ENCODE results near the gene IFFO2. TPM values are rescaled to one million over a fixed set of nuclear protein-coding genes. Genes with fewer than 3 reads are reported as not detected.

IFFO2 gene
- total RNA-seq, 1 experiment from 2014 or later: 15.7 TPM

DNA sequence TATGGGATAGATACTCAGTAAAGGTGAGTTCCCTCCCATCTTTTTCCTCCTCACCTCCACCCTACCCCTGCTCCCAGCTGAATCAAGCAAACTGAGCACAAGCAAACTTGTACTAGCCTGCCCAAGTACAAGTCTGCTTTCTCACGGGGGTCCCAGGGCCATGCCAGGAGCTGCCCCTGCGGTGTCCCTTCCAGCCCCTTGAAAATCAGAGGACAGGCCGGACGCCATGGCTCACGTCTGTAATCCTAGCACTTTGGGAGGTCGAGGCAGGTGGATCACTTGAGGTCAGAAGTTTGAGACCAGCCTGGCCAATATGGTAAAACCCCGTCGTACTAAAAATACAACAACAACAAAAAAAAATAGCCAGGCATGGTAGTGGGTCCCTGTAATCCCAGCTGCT is 17.5 kb upstream of the IFFO2 start:
- in situ Hi-C loops (cut with HindIII; ENCODE audit: low sequenced_read_pairs): no loop called here
- DNase-seq (ENCODE audit: low spot score): no peak

DNA sequence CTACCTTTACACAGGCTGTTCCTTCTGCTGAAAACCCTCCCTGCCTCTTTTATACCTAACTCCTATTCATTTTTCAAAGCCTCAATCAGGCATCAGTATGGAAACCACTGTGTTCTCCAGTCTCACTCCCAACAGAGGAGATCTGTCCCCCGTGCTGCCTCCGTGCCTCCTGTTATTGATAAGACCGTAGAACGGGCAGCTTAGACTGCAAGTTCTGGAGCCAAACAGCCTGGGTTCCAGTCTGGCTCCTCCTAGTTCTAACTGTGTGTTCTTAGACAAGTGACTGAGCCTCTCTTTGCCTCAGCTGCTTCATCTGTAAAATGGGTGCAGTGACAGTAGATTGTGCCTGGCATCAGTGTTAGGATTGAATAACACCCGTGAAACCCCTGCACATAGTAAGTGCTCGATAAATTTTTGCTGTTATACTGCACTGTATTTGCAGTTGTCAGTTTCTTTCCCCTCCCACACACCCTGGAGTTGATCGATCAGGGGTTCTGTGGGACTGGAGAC is 17.0 kb upstream of the IFFO2 start:
- no peak for DNase-seq (ENCODE audit: low spot score)
- in situ Hi-C loops (cut with HindIII; ENCODE audit: low sequenced_read_pairs): no loop called here

GRCh38 chr1:18972991-18973390 is 16.5 kb upstream of the IFFO2 start:
- DNase-seq (ENCODE audit: low spot score): no peak
- in situ Hi-C loops (cut with HindIII; ENCODE audit: low sequenced_read_pairs): no loop called here

- in situ Hi-C loops (cut with HindIII; ENCODE audit: low sequenced_read_pairs): no loop called here
- peak; percentile 46 for DNase-seq (ENCODE audit: low spot score)
These were observed 16.1 kb upstream of the IFFO2 start for GRCh38 chr1:18972531-18972930.

DNA sequence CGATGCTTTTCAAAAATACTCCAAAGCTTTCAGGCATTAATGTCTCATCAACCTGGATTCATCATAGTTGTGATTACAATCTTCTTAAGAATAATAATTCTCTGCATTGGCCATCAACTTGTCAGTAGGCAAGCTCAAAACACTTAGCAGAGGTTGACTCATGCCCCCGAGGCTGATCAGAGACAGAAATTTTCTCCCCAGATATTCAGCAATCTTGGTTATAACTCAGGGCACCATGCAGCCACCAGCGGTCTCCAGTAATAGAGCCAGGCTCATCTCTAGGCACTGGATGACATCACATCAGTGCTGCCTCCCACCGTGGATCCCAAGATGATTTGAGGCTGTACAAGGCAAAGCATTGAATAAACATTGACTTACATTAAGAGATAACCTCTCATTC is 14.3 kb upstream of the IFFO2 start:
- DNase-seq (ENCODE audit: low spot score): no peak
- in situ Hi-C loops (cut with HindIII; ENCODE audit: low sequenced_read_pairs): no loop called here

- DNase-seq (ENCODE audit: low spot score): no peak
- in situ Hi-C loops (cut with HindIII; ENCODE audit: low sequenced_read_pairs): no loop called here
These were observed 13.9 kb upstream of the IFFO2 start for GRCh38 chr1:18970358-18970757.

DNA sequence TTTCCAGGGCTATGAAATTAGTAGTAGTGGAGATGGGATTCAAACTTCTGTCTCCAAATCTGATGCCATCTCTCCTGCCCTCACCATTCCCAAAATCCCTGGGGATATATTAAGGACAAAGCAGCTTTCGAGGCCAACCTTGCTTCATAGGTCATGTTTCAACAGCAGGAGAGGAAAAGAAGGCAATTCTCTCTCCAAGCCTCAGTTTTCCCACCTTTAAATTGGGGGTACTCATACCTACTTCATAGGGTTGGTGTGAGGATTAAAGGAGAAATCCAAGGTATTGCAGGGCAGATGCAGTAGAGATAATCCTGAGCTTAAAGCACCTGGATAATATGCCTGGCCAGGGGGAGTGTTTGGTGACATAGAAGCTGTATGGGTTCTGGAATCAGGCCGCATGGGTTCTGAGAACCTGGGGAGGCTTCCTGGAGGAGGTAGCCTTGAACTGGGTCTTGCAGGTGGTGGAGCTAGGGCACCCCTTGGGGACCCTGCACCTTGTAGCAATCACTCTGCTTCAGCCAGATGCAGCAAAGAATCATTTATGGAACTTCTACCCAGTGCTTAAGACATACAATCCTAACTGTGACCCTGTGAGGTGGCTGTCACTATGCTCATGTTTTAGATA is 10.7 kb upstream of the IFFO2 start:
- DNase-seq (ENCODE audit: low spot score): no peak
- in situ Hi-C loops (cut with HindIII; ENCODE audit: low sequenced_read_pairs): no loop called here

GRCh38 chr1:18965206-18966173 is 9.0 kb upstream of the IFFO2 start:
- DNase-seq (ENCODE audit: low spot score): no peak
- in situ Hi-C loops (cut with HindIII; ENCODE audit: low sequenced_read_pairs): no loop called here

- no peak for DNase-seq (ENCODE audit: low spot score)
- in situ Hi-C loops (cut with HindIII; ENCODE audit: low sequenced_read_pairs): no loop called here
These were observed 7.5 kb upstream of the IFFO2 start for GRCh38 chr1:18963968-18964367.

DNA sequence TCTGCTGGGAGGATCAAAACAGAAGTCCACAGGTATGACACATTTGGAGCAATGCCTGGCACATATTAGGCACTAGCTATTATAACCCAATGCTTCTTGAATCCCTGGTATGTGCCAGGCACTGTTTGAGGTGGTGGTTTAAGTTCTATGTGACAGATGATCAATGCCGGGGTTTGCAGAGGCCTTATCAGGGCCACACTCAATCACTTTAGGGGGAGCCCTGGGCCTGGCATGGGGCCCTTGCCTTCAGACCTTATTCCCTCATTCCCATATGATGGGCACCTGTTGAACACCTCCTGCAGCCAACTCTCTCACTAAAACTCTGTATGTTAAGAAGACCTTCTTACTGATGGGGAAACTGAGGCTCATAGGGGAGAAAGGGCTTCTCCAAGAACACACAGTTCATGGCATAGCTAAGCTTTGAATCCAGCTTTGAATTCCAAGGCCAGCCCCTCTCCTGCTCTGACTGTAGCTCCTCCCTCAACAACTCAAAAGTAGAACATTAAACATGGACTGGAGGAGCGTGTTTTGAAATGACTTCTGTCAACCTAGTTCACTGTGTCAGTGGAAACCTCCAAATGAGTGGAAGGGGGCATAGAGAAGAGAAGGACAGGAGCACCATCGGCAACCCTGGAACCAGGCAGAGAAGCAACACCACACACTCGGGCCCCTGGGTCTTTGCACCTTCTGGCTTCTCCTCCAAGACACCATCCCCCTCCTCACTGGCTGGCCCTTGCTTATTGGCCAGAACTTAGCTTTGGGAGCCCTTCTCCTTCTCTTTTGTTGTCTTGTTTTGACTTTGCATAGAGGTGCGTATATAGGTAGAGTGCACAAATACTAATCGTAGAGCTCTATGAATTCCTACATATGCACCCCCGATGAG is 6.6 kb upstream of the IFFO2 start:
- no peak for DNase-seq (ENCODE audit: low spot score)
- in situ Hi-C loops (cut with HindIII; ENCODE audit: low sequenced_read_pairs): no loop called here

GRCh38 chr1:18962121-18962721 is 5.7 kb upstream of the IFFO2 start:
- DNase-seq (ENCODE audit: low spot score): peak; percentile 82
- in situ Hi-C loops (cut with HindIII; ENCODE audit: low sequenced_read_pairs): no loop called here

DNA sequence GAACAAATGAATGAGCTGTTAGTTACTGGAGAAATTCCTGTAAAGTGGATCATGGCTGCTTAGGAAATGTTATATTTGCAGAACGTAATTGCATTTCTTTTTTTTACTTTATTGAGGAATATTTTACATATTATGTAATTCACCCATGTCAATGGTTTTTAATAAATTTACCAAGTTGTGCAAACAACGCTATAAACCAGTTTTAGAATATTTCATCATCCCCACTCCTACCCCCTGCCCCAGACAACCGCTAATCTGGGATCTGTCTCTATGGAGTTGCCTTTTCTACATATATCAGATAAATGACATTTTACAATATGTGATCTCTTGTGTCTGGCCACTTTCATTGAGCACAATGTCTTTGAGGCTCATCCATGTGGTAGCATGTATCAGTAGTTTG is 4.3 kb upstream of the IFFO2 start:
- in situ Hi-C loops (cut with HindIII; ENCODE audit: low sequenced_read_pairs): no loop called here
- no peak for DNase-seq (ENCODE audit: low spot score)

GRCh38 chr1:18960409-18960808 is 3.9 kb upstream of the IFFO2 start:
- no peak for DNase-seq (ENCODE audit: low spot score)

GRCh38 chr1:18959591-18959990 is 3.1 kb upstream of the IFFO2 start:
- in situ Hi-C loops (cut with HindIII; ENCODE audit: low sequenced_read_pairs): no loop called here
- no peak for DNase-seq (ENCODE audit: low spot score)

More at GRCh38 chr1:18960409-18960808, 3.9 kb upstream of the IFFO2 start:
- in situ Hi-C loops (cut with HindIII; ENCODE audit: low sequenced_read_pairs): no loop called here

DNA sequence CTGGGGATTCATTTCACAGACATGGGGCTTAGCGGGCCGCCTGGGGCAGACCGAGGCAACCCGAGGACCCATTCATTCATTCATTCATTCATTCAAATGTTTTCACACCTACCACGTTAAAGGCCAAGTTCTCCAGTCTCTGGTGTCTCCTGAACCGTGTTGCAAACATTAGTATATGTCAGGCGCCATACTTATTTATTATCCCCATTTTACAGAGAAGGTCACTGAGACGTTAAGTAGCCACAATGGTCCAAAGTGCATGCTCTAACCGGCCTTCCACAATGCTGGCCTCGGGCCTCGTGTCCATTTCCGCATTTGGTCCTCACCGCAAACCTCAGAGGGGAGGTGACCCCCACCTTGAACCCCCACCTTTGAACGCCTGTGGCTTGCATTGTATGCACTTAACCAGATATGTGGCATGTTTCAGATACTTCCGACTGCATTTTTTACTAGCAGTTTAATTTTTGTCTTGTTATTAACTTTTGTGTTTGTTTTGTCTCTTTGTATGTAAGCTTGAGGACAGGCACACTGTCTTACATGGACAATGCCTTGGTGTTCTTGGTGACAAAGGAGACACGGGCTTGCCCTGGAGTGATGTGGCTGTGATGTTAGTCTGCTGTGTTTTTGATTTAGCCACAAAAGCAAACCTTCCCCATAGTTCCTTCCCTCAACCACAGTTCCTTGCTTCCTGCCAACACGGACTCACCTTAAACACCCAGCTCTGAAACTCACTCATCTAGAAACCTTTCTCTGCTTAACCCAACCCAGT is 1.2 kb upstream of the IFFO2 start:
- no peak for DNase-seq (ENCODE audit: low spot score)
- in situ Hi-C loops (cut with HindIII; ENCODE audit: low sequenced_read_pairs): no loop called here

DNA sequence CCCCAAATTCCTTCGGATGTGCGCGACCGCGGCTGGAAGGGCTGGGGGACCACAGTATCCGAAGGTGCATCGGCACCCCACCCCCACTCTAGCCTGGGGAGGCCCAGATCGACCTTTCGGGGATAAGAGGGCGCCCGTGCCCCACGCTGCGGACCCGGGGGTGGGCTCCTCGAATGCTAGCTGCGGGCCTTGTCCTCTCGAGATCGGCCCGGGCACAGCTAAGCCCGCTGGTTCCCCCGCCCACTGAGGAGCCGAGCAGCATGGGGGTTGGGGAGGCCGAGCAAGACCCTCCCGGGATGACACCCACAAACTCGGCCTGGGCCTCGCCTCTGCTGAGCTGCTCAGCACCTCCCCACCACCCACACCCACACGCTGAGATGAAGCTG is 653 bp upstream of the IFFO2 start:
- no peak for DNase-seq (ENCODE audit: low spot score)
- in situ Hi-C loops (cut with HindIII; ENCODE audit: low sequenced_read_pairs): no loop called here

DNA sequence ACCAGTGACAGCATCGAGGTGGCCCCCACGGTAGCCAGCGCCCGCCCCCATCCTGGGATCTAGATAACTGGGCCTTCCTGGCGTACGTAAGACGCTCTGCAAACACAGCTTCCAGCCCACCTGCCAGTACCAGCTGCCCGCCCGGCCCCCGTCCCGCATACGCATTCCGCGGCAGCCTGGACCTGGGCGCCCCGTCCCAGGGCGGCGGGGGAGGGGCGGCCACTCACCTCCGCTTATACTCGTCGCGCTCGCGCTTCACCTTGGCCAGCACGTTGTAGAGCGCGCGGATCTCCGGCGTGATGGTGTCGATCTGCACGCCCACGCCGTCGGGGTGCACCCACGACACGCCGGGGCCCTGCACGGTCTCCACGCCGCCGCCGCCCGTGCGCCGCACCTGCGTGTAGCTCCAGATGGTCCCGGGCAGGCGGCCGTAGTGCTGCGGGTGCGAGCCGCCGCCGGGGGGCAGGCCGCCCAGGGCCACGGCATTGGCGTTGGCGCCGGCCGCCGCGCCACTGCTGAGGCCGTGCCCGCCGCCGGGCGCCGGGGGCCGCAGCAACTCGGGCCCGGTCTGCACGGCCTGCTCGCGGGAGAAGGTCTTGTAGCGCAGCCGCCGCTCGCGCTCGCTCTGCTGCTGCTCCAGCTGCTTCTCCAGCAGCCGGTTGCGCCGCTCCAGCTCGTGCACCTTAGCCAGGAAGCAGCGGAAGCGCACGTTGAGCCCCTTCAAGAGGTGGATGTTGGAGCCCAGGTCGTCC is 859 bp downstream of the IFFO2 start:
- peak; percentile 50 for DNase-seq (ENCODE audit: low spot score)
- in situ Hi-C loops (cut with HindIII; ENCODE audit: low sequenced_read_pairs): no loop called here

GRCh38 chr1:18955131-18955440 is 1.4 kb downstream of the IFFO2 start:
- DNase-seq (ENCODE audit: low spot score): no peak
- in situ Hi-C loops (cut with HindIII; ENCODE audit: low sequenced_read_pairs): no loop called here

Measured in G401 (cell line).